GM21367 (cell line): Measurements from ENCODE around the gene TSPAN14.
A peak's percentile ranks its signal among the peaks of the same experiment; 100 is the strongest.

Source experiments
- ATAC-seq: cut with Tn5 transposase; IDR thresholded peaks from one replicate; pipeline ENCODE4 v1.9.1; 2021; ENCODE audit not compliant: unreplicated experiment

The TSPAN14 gene

GRCh38 chr10:80454513-80455460, 677 bp downstream of the TSPAN14 start:
- ATAC-seq: peak; percentile 3

- no peak for ATAC-seq
Measured at GRCh38 chr10:80455461-80456349, 1.6 kb downstream of the TSPAN14 start.

GRCh38 chr10:80457554-80458262, 3.6 kb downstream of the TSPAN14 start:
- no peak for ATAC-seq

- no peak for ATAC-seq
Measured at GRCh38 chr10:80458263-80458625, 4.1 kb downstream of the TSPAN14 start.

GRCh38 chr10:80458638-80459037, 4.5 kb downstream of the TSPAN14 start:
- no peak for ATAC-seq

GRCh38 chr10:80459047-80459865, 5.1 kb downstream of the TSPAN14 start:
- peak; percentile 48 for ATAC-seq

GRCh38 chr10:80460399-80461207, 6.5 kb downstream of the TSPAN14 start:
- no peak for ATAC-seq

GRCh38 chr10:80461208-80462183, 7.4 kb downstream of the TSPAN14 start:
- no peak for ATAC-seq

- no peak for ATAC-seq
Measured at GRCh38 chr10:80462299-80462980, 8.3 kb downstream of the TSPAN14 start.

GRCh38 chr10:80462981-80463741, 9.1 kb downstream of the TSPAN14 start:
- ATAC-seq: peak; percentile 26

GRCh38 chr10:80463868-80464267, 9.8 kb downstream of the TSPAN14 start:
- no peak for ATAC-seq

- no peak for ATAC-seq
Measured at GRCh38 chr10:80464557-80465450, 10.7 kb downstream of the TSPAN14 start.

GRCh38 chr10:80465451-80465835, 11.3 kb downstream of the TSPAN14 start:
- ATAC-seq: no peak

GRCh38 chr10:80465839-80466590, 11.9 kb downstream of the TSPAN14 start:
- peak; percentile 43 for ATAC-seq

- ATAC-seq: no peak
Measured at GRCh38 chr10:80466724-80467326, 12.7 kb downstream of the TSPAN14 start.
